Natural killer cell treated with Interleukin-12 subunit alpha and Interleukin-12 subunit beta and Interleukin-15 and Interleukin-18, amount 100 ng/mL, for 72 hours (primary cell): ENCODE data around the gene TOB1. TPM values are rescaled to one million over a fixed set of nuclear protein-coding genes. Genes with fewer than 3 reads are reported as not detected.

Experiments used
- ATAC-seq, 2 donors: fragments of 150-1000 bp; cut with Tn5 transposase in 1 of 2; sonication (Bioruptor Pico), chemical (Tn5 transposase) in 1 of 2; 2 replicates each; pipeline ENCODE4 v1.10.0; 2021
- DNase-seq: peaks from one replicate; pipeline ENCODE4 v3.0.0; 2022; ENCODE audit warnings: low spot score
- H3K27ac Mint-ChIP-seq, 2 donors: 1 replicate in 1 of 2; 2 replicates in 1 of 2; pipeline ENCODE4 v1.8.0; 2022; ENCODE audit warnings: mixed read lengths in 2 of 2, mild to moderate bottlenecking in 1 of 2, moderate library complexity in 1 of 2
- H3K27me3 Mint-ChIP-seq, 2 donors: 1 replicate in 1 of 2; 2 replicates in 1 of 2; pipeline ENCODE4 v1.8.0; 2022; ENCODE audit warnings: mixed read lengths in 2 of 2
- H3K36me3 Mint-ChIP-seq: one replicate; pipeline ENCODE4 v1.8.0; 2022; ENCODE audit warnings: mixed read lengths
- H3K4me1 Mint-ChIP-seq, 2 donors: 1 replicate in 1 of 2; 2 replicates in 1 of 2; pipeline ENCODE4 v1.8.0; 2022; ENCODE audit warnings: low read depth in 2 of 2, mixed read lengths in 2 of 2, mild to moderate bottlenecking in 1 of 2
- H3K4me3 Mint-ChIP-seq: one replicate; pipeline ENCODE4 v1.8.0; 2022; ENCODE audit warnings: mixed read lengths
- H3K9me3 Mint-ChIP-seq: 2 replicates; pipeline ENCODE4 v1.8.0; 2022; ENCODE audit warnings: mixed read lengths
- total RNA-seq, 2 donors: library from RNA; stranded (reverse); gene quantifications; one replicate each; pipeline ENCODE4 v1.2.3, GENCODE V29; 2022

TOB1 gene, protein sequence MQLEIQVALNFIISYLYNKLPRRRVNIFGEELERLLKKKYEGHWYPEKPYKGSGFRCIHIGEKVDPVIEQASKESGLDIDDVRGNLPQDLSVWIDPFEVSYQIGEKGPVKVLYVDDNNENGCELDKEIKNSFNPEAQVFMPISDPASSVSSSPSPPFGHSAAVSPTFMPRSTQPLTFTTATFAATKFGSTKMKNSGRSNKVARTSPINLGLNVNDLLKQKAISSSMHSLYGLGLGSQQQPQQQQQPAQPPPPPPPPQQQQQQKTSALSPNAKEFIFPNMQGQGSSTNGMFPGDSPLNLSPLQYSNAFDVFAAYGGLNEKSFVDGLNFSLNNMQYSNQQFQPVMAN
- total RNA-seq, result 10 to 100 TPM; 12.1 to 30.7 TPM

- H3K36me3 Mint-ChIP-seq, result peaks cover 12% of the 10 kb centered on the region
- ATAC-seq (peak; percentile 93 to 95), DNase-seq (peak; percentile 97)
- peak within 1 kb of the TSS; percentile 99 for H3K4me3 Mint-ChIP-seq
- peaks cover 34 to 52% of the 10 kb centered on the region in 2 donors for H3K4me1 Mint-ChIP-seq
- H3K9me3 Mint-ChIP-seq, result no peaks in the 10 kb centered on the region
- H3K27me3 Mint-ChIP-seq, result peaks cover 0 to 3% of the 10 kb centered on the region in 2 donors
- H3K27ac Mint-ChIP-seq, result peak within 1 kb of the TSS; percentile 92 to 95
These were observed at the start of gene TOB1 for GRCh38 chr17:50866261-50866949. TSS of gene TOB1 (minus strand) at chr17:50866354. CDS start at chr17:50864017, 2,337 bp downstream.

GRCh38 chr17:50914505-50915063, 48.4 kb upstream of the TOB1 start:
- Mint-ChIP-seq H3K4me1 (peaks cover 25 to 27% of the 10 kb centered on the region in 2 donors), H3K9me3 (no peaks in the 10 kb centered on the region), H3K27me3 (peaks cover 0 to 4% of the 10 kb centered on the region in 2 donors), H3K36me3 (no peaks in the 10 kb centered on the region), H3K27ac (no peak overlapping the region), H3K4me3 (no peak overlapping the region)
- ATAC-seq (no peak), DNase-seq (no peak)

- Mint-ChIP-seq H3K4me3 (no peak overlapping the region), H3K27me3 (peaks cover 0 to 5% of the 10 kb centered on the region in 2 donors), H3K9me3 (no peaks in the 10 kb centered on the region), H3K4me1 (peaks cover 28 to 34% of the 10 kb centered on the region in 2 donors), H3K36me3 (no peaks in the 10 kb centered on the region), H3K27ac (no peak overlapping the region)
- DNase-seq, result no peak
- ATAC-seq, result no peak
These were observed 47.0 kb upstream of the TOB1 start for GRCh38 chr17:50913120-50913519.

GRCh38 chr17:50911890-50912289, 45.7 kb upstream of the TOB1 start:
- H3K27ac Mint-ChIP-seq, result peak overlapping the region in 1 of 2 donors; percentile 74
- no peak for ATAC-seq

GRCh38 chr17:50911450-50911849, 45.3 kb upstream of the TOB1 start:
- Mint-ChIP-seq H3K9me3 (no peaks in the 10 kb centered on the region), H3K4me1 (peaks cover 32 to 39% of the 10 kb centered on the region in 2 donors), H3K4me3 (no peak overlapping the region), H3K27ac (peak overlapping the region in 1 of 2 donors; percentile 74), H3K27me3 (peaks cover 0 to 8% of the 10 kb centered on the region in 2 donors), H3K36me3 (no peaks in the 10 kb centered on the region)
- no peak for DNase-seq
- no peak for ATAC-seq

More at GRCh38 chr17:50911890-50912289, 45.7 kb upstream of the TOB1 start:
- no peak overlapping the region for H3K4me3 Mint-ChIP-seq
- no peaks in the 10 kb centered on the region for H3K9me3 Mint-ChIP-seq
- no peaks in the 10 kb centered on the region for H3K36me3 Mint-ChIP-seq
- peaks cover 32 to 39% of the 10 kb centered on the region in 2 donors for H3K4me1 Mint-ChIP-seq
- H3K27me3 Mint-ChIP-seq, result peaks cover 0 to 8% of the 10 kb centered on the region in 2 donors
- no peak for DNase-seq

GRCh38 chr17:50909765-50910605, 43.8 kb upstream of the TOB1 start:
- ATAC-seq, result peak; percentile 85 to 91
- H3K4me1 Mint-ChIP-seq, result peaks cover 26 to 37% of the 10 kb centered on the region in 2 donors
- H3K27ac Mint-ChIP-seq, result peak overlapping the region; percentile 60 to 74
- H3K36me3 Mint-ChIP-seq, result no peaks in the 10 kb centered on the region
- peaks cover 0 to 8% of the 10 kb centered on the region in 2 donors for H3K27me3 Mint-ChIP-seq
- H3K9me3 Mint-ChIP-seq, result no peaks in the 10 kb centered on the region
- no peak for DNase-seq
- peak overlapping the region; percentile 45 for H3K4me3 Mint-ChIP-seq

DNA sequence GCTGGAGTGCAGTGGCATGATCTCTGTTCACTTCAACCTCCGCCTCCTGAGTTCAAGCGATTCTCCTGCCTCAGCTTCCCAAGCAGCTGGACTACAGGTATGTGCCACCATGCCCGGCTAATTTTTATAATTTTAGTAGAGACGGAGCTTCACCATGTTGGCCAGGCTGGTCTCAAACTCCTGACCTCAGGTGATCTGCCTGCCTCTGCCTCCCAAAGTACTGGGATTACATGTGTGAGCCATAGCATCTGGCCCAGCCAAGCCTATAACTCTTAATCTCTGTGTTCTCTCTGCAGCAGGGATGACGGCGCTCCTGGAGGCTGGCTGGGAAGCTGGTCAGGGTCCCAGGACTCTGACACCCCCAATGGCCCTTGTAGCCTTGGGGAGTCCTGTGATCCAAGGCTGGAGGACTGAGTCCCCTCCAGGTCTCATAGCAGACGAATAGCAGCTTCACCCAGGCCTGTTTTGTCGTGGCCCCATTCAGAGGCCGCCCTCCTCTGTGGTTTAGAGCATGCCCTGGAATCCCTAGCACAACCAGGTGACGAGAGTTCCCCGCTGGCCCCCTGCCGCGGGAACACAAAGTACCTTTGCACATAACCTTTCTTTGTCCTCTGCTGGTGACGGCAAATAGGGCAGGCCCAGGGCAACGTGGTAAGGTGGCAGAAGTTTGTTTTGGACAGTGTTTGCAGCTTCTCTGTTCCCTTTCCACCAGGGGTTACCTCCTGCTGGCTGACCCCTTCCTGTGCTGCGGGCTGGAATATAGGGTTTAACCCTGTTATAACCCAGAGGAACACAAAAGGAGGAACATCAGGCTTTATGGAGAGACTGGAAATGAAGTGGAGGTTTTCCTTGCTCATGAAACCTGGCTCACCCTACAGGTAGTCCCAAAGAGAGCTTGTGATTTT, 43.0 kb upstream of the TOB1 start:
- Mint-ChIP-seq H3K27me3 (peaks cover 0 to 8% of the 10 kb centered on the region in 2 donors), H3K36me3 (no peaks in the 10 kb centered on the region), H3K4me1 (peaks cover 26 to 38% of the 10 kb centered on the region in 2 donors), H3K4me3 (no peak overlapping the region), H3K27ac (peak overlapping the region in 1 of 2 donors; percentile 74), H3K9me3 (no peaks in the 10 kb centered on the region)
- no peak for ATAC-seq
- no peak for DNase-seq

DNA sequence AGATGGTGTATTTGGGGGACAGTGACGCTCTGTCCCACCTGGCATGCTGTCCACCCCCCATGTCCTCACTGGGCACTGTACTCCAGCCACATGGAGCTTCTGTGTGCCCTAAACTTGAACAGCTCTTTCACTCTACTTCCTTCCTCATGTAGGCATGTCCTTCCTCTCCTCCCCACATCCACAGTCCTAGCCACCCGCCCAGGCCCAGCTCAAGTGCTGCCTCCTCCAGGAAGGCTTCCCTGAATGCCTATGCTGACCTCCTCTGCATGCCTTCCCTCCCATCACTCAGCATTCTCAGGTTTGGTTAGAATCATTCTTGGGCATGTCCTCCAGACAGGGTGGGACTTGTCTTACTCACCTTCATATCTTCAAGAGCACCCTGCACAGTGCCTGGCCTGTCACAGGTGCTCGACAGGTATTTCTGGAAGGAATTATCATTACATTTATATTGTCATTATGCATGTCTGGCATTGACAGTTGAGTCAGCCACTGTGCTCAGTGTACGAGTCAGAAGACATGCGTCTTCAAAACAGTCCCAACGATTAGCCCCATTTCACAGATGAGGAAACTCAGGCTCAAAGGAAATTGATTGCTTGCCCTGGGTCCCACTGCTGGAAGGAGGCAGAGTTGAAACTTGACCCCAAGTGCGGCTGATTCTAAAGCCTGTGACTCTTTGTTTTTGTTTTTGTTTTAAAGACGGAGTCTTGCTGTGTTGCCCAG, 42.1 kb upstream of the TOB1 start:
- peak overlapping the region; percentile 74 to 77 for H3K27ac Mint-ChIP-seq
- peaks cover 26 to 45% of the 10 kb centered on the region in 2 donors for H3K4me1 Mint-ChIP-seq
- no peaks in the 10 kb centered on the region for H3K36me3 Mint-ChIP-seq

DNA sequence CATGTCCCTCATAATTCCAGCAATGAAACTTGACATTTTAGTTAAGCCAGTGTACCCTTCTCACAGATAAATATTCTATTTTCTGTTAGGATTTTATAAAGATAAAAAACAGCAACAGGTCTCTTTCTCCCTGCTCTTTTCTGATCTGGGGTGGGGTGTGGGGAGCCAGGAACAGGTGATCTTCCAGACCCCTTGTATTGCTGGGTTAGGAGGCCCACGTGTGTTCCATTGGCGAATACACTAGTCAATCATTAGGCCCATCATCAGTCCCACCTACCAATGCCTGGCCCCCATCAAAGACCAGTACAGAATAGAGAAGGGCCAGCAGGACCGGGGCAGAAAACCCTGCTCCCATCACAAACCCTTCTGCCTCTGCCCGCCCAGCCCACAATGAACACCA, 40.3 kb upstream of the TOB1 start:
- no peak for ATAC-seq
- no peak for DNase-seq
- H3K36me3 Mint-ChIP-seq, result no peaks in the 10 kb centered on the region
- peaks cover 26 to 47% of the 10 kb centered on the region in 2 donors for H3K4me1 Mint-ChIP-seq
- peaks cover 3 to 11% of the 10 kb centered on the region in 2 donors for H3K27me3 Mint-ChIP-seq
- H3K9me3 Mint-ChIP-seq, result no peaks in the 10 kb centered on the region
- no peak overlapping the region for H3K27ac Mint-ChIP-seq
- H3K4me3 Mint-ChIP-seq, result no peak overlapping the region

More for the DNA sequence above, 42.1 kb upstream of the TOB1 start:
- DNase-seq (no peak), ATAC-seq (no peak)
- no peak overlapping the region for H3K4me3 Mint-ChIP-seq
- peaks cover 0 to 8% of the 10 kb centered on the region in 2 donors for H3K27me3 Mint-ChIP-seq
- no peaks in the 10 kb centered on the region for H3K9me3 Mint-ChIP-seq

DNA sequence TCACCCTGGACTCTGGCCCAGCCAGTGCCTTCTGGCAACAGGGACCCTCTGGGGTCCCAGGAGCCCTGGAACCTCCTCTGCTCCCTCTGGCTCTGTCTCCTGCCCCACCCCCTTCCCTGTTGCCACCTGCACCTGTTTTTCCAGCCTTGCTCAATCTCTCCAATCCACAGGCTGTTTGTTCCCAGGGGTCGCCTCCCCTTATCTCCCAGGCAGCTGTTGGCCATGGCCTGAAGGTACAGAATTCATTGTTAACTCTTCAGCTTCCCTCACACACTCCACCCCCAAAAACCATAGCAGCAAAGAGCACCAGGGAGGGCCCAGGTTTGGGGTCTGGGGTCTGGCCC, 39.3 kb upstream of the TOB1 start:
- Mint-ChIP-seq H3K27me3 (peaks cover 7 to 14% of the 10 kb centered on the region in 2 donors), H3K4me1 (peaks cover 22 to 46% of the 10 kb centered on the region in 2 donors), H3K27ac (peak overlapping the region in 1 of 2 donors; percentile 8), H3K4me3 (no peak overlapping the region), H3K36me3 (no peaks in the 10 kb centered on the region), H3K9me3 (no peaks in the 10 kb centered on the region)
- ATAC-seq (no peak), DNase-seq (no peak)

GRCh38 chr17:50904518-50905459, 38.6 kb upstream of the TOB1 start:
- peaks cover 16 to 40% of the 10 kb centered on the region in 2 donors for H3K4me1 Mint-ChIP-seq

More at GRCh38 chr17:50904518-50905459, 38.6 kb upstream of the TOB1 start:
- Mint-ChIP-seq H3K27ac (no peak overlapping the region), H3K27me3 (peaks cover 7 to 15% of the 10 kb centered on the region in 2 donors), H3K9me3 (no peaks in the 10 kb centered on the region), H3K36me3 (no peaks in the 10 kb centered on the region), H3K4me3 (no peak overlapping the region)
- ATAC-seq (peak in 1 of 2 donors; percentile 34), DNase-seq (no peak)
